Caco-2 (cell line): Measurements from ENCODE around the gene TSPAN32. TPM values are rescaled to one million over a fixed set of nuclear protein-coding genes. Genes with fewer than 3 reads are reported as not detected.

Experiments
- BruUV-seq: library from RNA; stranded (reverse); fragments of 400-500 nt; replicated peaks from 2 replicates; lab custom pipeline; 2021; lab: Mats Ljungman, UMichigan
- CTCF ChIA-PET: fragments of 300-600 bp; sonication (Branson Sonifier 250); formaldehyde crosslinking; loops from one replicate; lab custom pipeline; 2022; ENCODE audit warnings: antibody characterized with exemption; lab: Charles Lee
- POLR2A ChIA-PET: fragments of 300-600 bp; sonication (Branson Sonifier 250); formaldehyde crosslinking; loops from one replicate; lab custom pipeline; 2022; ENCODE audit warnings: antibody characterized with exemption; lab: Charles Lee
- DNase-seq, 2 experiments: peaks; one replicate each; pipeline versions ENCODE4 v3.0.0 to v3.0.0-alpha.2; 2020 to 2022
- H3K27me3 ChIP-seq: replicated peaks from 2 replicates; pipeline ENCODE4 v1.6.0; 2011; ENCODE audit warnings: low read length; ENCODE audit not compliant: control insufficient read depth, insufficient read depth
- H3K36me3 ChIP-seq: 2 replicates; pipeline ENCODE4 v1.5.1; 2011; ENCODE audit warnings: low read length; ENCODE audit not compliant: control insufficient read depth, insufficient read depth
- H3K4me1 ChIP-seq: fragments of 250-450 bp; sonication (Bioruptor Pico); 2 replicates; pipeline ENCODE4 v1.5.1; 2020; ENCODE audit warnings: mild to moderate bottlenecking
- H3K4me3 ChIP-seq: 2 replicates; pipeline ENCODE4 v1.5.1; 2011; ENCODE audit warnings: low read depth, mild to moderate bottlenecking, control low read depth, low read length
- H3K9me3 ChIP-seq: fragments of 250-450 bp; sonication (Bioruptor Pico); 2 replicates; pipeline ENCODE4 v1.5.1; 2020; ENCODE audit warnings: mild to moderate bottlenecking, moderate library complexity
- H3K27ac Mint-ChIP-seq: one replicate; pipeline ENCODE4 v1.8.0; 2022; ENCODE audit warnings: mixed read lengths; ENCODE audit not compliant: unreplicated experiment
- H3K27me3 Mint-ChIP-seq: one replicate; pipeline ENCODE4 v1.8.0; 2022; ENCODE audit warnings: mixed read lengths; ENCODE audit not compliant: insufficient read depth, unreplicated experiment
- H3K36me3 Mint-ChIP-seq: one replicate; pipeline ENCODE4 v1.8.0; 2022; ENCODE audit warnings: mild to moderate bottlenecking, mixed read lengths; ENCODE audit not compliant: insufficient read depth, unreplicated experiment
- H3K4me1 Mint-ChIP-seq: one replicate; pipeline ENCODE4 v1.8.0; 2022; ENCODE audit warnings: low read depth, mixed read lengths; ENCODE audit not compliant: unreplicated experiment
- H3K4me3 Mint-ChIP-seq: one replicate; pipeline ENCODE4 v1.8.0; 2022; ENCODE audit warnings: mild to moderate bottlenecking, moderate library complexity, mixed read lengths; ENCODE audit not compliant: unreplicated experiment
- H3K9me3 Mint-ChIP-seq: one replicate; pipeline ENCODE4 v1.8.0; 2022; ENCODE audit warnings: mixed read lengths; ENCODE audit not compliant: unreplicated experiment
- CTCF ChIP-seq, 2 experiments: fragments of 200-600 bp in 1 of 2; IDR thresholded peaks; 1 replicate in 1 of 2; 2 replicates in 1 of 2; pipeline versions ENCODE4 v1.5.1 to v1.8.0; 2011 to 2022; ENCODE audit warnings: antibody characterized with exemption in 1 of 2, control low read depth in 1 of 2, inconsistent platforms in 1 of 2, low read depth in 1 of 2, low read length in 1 of 2, mild to moderate bottlenecking in 1 of 2, moderate library complexity in 1 of 2; ENCODE audit not compliant: insufficient read depth in 1 of 2, severe bottlenecking in 1 of 2, unreplicated experiment in 1 of 2
- intact Hi-C: fragments of 100-400 bp; cut with micrococcal nuclease; formaldehyde crosslinking; loops from one replicate; pipeline ENCODE4 v1.10.0; 2022; ENCODE audit not compliant: unreplicated experiment
- total RNA-seq: library from RNA; stranded (reverse); gene quantifications from 2 replicates; pipeline ENCODE4 v1.2.3, GENCODE V29; 2022

TSPAN32 gene
- total RNA-seq, 1 experiment from 2014 or later: 1.2 TPM

- no peak for DNase-seq
- ChIA-PET CTCF (no interaction called here), POLR2A (interaction anchor here (0.5 kb wide), 1 partner anchor 35 kb away, joined by 6 read pairs; no protein-coding TSS in a partner anchor)
- Histone ChIP-seq H3K4me1 (no peaks in the 10 kb centered on the region), H3K36me3 (no peaks in the 10 kb centered on the region), H3K4me3 (no peak overlapping the region), H3K27me3 (no peaks in the 10 kb centered on the region; the same call in 1 of the 2 replicates), H3K9me3 (peaks cover 5% of the 10 kb centered on the region; the same call in 1 of the 2 replicates)
- no peak for TF ChIP-seq CTCF (IDR thresholded peaks at IDR 0.05; ENCODE audit: insufficient read depth in 1 of 2, low read depth in 1 of 2, low read length in 1 of 2, severe bottlenecking in 1 of 2, unreplicated experiment in 1 of 2)
- Mint-ChIP-seq H3K4me1 (no peaks in the 10 kb centered on the region), H3K36me3 (no peaks in the 10 kb centered on the region), H3K4me3 (no peak overlapping the region), H3K27ac (no peak overlapping the region), H3K9me3 (peaks cover 9% of the 10 kb centered on the region), H3K27me3 (peaks cover 17% of the 10 kb centered on the region)
- no TSS peak for BruUV-seq
- intact Hi-C loops: no loop called here
Observed at GRCh38 chr11:2343502-2343901, 41.7 kb downstream of the TSPAN32 start.

DNA sequence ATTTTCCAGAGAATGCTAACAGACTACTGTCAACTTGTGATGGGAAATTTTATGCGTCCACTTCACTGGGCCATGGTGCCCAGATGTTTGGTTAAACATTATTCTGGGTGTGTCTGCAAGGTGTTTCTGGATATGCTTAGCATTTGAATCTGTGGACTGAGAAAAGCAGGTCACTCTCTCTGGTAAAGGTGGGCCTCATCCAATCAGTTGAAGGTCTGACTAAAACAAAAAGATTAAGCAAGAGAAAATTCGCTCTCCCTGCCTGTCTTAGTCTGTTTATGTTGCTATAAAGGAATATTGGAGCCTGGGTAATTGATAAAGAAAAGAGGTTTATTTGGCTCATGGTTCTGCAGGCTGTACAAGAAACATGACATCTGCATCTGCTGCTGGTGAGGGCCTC, 43.2 kb downstream of the TSPAN32 start:
- CTCF ChIA-PET: no interaction called here

GRCh38 chr11:2346014-2346413, 44.2 kb downstream of the TSPAN32 start:
- H3K4me1 ChIP-seq: peaks cover 4% of the 10 kb centered on the region
- Mint-ChIP-seq H3K36me3 (no peaks in the 10 kb centered on the region), H3K4me3 (no peak overlapping the region), H3K4me1 (peaks cover 2% of the 10 kb centered on the region), H3K27ac (no peak overlapping the region), H3K27me3 (peaks cover 11% of the 10 kb centered on the region), H3K9me3 (peaks cover 17% of the 10 kb centered on the region)
- BruUV-seq: no TSS peak
- intact Hi-C loops: no loop called here
- H3K9me3 ChIP-seq: peaks cover 15% of the 10 kb centered on the region
- CTCF ChIA-PET: no interaction called here
- no peak for TF ChIP-seq CTCF (IDR thresholded peaks at IDR 0.05; ENCODE audit: insufficient read depth in 1 of 2, low read depth in 1 of 2, low read length in 1 of 2, severe bottlenecking in 1 of 2, unreplicated experiment in 1 of 2)
- no peak for DNase-seq
- H3K4me3 ChIP-seq: no peak overlapping the region
- POLR2A ChIA-PET: no interaction called here
- no peaks in the 10 kb centered on the region for H3K27me3 ChIP-seq
- H3K36me3 ChIP-seq: no peaks in the 10 kb centered on the region

More for the DNA sequence above, 43.2 kb downstream of the TSPAN32 start:
- POLR2A ChIA-PET: no interaction called here
- peaks cover 17% of the 10 kb centered on the region for H3K9me3 Mint-ChIP-seq
- Histone ChIP-seq H3K4me1 (no peaks in the 10 kb centered on the region), H3K36me3 (no peaks in the 10 kb centered on the region), H3K9me3 (peaks cover 15% of the 10 kb centered on the region), H3K4me3 (no peak overlapping the region), H3K27me3 (no peaks in the 10 kb centered on the region; the same call in 1 of the 2 replicates)
- intact Hi-C loops: no loop called here
- no peak for TF ChIP-seq CTCF (IDR thresholded peaks at IDR 0.05; ENCODE audit: insufficient read depth in 1 of 2, low read depth in 1 of 2, low read length in 1 of 2, severe bottlenecking in 1 of 2, unreplicated experiment in 1 of 2)
- no peaks in the 10 kb centered on the region for H3K4me1 Mint-ChIP-seq
- no peaks in the 10 kb centered on the region for H3K36me3 Mint-ChIP-seq
- peaks cover 11% of the 10 kb centered on the region for H3K27me3 Mint-ChIP-seq
- no peak for DNase-seq
- H3K27ac Mint-ChIP-seq: no peak overlapping the region
- BruUV-seq: no TSS peak
- no peak overlapping the region for H3K4me3 Mint-ChIP-seq
